Measurements from ENCODE around the gene SLC2A3.
A peak's percentile ranks its signal among the peaks of the same experiment; 100 is the strongest.
"Not testable (repeated sequence)": the region's sequence is repeated elsewhere in the genome, so short reads cannot be mapped to it uniquely, and the experiment has no call there.

Gene SLC2A3

GRCh38 chr12:7934091-7934888 is 1.7 kb downstream of the SLC2A3 start:
- peak overlapping the region; percentile 88 to 99 for H3K4me3 ChIP-seq (ENCODE audit: low read depth in 1 of 2, low read length in 1 of 2)

DNA sequence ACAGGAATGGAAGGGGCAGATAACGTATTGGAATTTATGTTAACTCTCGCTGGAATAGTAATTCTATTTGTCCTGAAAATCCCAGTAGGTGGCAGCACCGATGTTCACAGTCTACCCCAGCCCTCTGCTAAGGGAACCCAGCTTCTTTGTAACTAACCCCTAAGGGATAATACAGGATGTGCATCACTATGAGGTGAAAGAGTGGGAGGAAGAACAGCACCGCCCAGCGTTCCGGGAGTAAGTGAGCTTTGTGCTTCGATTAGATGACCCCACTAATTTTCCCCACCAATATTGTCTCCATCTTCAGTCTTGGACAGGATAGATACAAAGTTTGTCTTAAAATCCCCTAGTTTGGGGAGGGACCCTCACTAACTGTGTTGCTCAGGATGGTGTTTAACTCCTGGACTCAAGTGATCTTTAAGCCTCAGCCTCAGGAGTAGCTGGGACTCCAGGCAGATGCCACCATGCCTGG is 2.7 kb downstream of the SLC2A3 start:
- H3K9me3 ChIP-seq, result no peaks in the 10 kb centered on the region
- H3K27me3 ChIP-seq, result no peaks in the 10 kb centered on the region
- H3K36me3 ChIP-seq, result peaks cover 62% of the 10 kb centered on the region
- H3K4me1 ChIP-seq (ENCODE audit: control insufficient read depth in 1 of 2, insufficient read depth in 1 of 2, low read depth in 1 of 2, low read length in 1 of 2), result peaks cover 53 to 83% of the 10 kb centered on the region in 2 experiments
- peak overlapping the region; percentile 88 to 99 for H3K4me3 ChIP-seq (ENCODE audit: low read depth in 1 of 2, low read length in 1 of 2)
- peak overlapping the region; percentile 88 for H3K27ac ChIP-seq
- TF ChIP-seq CTCF (IDR thresholded peaks at IDR 0.05), result peak; percentile 69

More at GRCh38 chr12:7934091-7934888, 1.7 kb downstream of the SLC2A3 start:
- Histone ChIP-seq H3K36me3 (peaks cover 52% of the 10 kb centered on the region), H3K4me1 (ENCODE audit: control insufficient read depth in 1 of 2, insufficient read depth in 1 of 2, low read depth in 1 of 2, low read length in 1 of 2) (peaks cover 48 to 76% of the 10 kb centered on the region in 2 experiments), H3K27me3 (no peaks in the 10 kb centered on the region), H3K27ac (peak overlapping the region; percentile 88), H3K9me3 (no peaks in the 10 kb centered on the region)
- TF ChIP-seq CTCF (IDR thresholded peaks at IDR 0.05), result no peak

DNA sequence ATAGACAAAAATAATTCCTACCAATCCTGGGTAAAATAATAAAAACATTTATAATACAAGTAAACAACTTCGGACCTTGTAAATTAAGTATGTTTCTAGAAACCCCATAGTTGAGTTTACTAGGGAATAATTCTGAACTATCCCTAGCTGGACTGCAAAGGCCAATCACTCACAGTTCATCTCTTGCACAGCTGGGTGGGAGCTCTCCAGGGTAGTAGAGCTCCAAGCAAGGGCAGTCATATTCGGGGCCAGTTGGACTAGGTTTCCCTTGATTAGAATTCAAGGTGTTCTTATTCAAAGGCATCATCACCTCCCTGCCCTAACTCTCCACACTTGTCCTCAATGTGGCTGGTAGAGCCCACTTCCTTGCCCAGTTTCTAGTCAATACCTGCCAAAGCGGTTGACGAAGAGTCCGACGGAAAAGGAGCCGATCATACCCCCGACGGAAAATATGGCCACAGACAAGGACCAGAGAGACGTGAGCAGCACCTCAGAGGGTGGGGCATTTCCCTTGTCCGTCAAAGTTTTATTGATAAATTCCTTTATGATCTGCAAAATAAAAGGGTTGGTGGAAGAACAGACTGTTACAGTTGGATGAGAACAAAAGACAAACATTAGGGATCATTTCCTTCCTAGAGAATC is 3.3 kb downstream of the SLC2A3 start:
- H3K9me3 ChIP-seq, H3K27me3 ChIP-seq: not testable (repeated sequence)
- H3K4me1 ChIP-seq (ENCODE audit: control insufficient read depth in 1 of 2, insufficient read depth in 1 of 2, low read depth in 1 of 2, low read length in 1 of 2), result peaks cover 53 to 82% of the 10 kb centered on the region in 2 experiments
- H3K4me3 ChIP-seq (ENCODE audit: low read depth in 1 of 2, low read length in 1 of 2), result peak overlapping the region; percentile 88 to 99
- peak overlapping the region; percentile 88 for H3K27ac ChIP-seq
- H3K36me3 ChIP-seq, result peaks cover 68% of the 10 kb centered on the region

GRCh38 chr12:7929083-7929792 is 6.7 kb downstream of the SLC2A3 start:
- Histone ChIP-seq H3K4me1 (ENCODE audit: control insufficient read depth in 1 of 2, insufficient read depth in 1 of 2, low read depth in 1 of 2, low read length in 1 of 2) (peaks cover 44 to 77% of the 10 kb centered on the region in 2 experiments), H3K4me3 (ENCODE audit: low read depth in 1 of 2, low read length in 1 of 2) (no peak overlapping the region), H3K27ac (peak overlapping the region; percentile 33), H3K27me3 (no peaks in the 10 kb centered on the region), H3K9me3 (peaks cover 10% of the 10 kb centered on the region), H3K36me3 (peaks cover 96% of the 10 kb centered on the region)
- TF ChIP-seq CTCF (IDR thresholded peaks at IDR 0.05), result no peak

DNA sequence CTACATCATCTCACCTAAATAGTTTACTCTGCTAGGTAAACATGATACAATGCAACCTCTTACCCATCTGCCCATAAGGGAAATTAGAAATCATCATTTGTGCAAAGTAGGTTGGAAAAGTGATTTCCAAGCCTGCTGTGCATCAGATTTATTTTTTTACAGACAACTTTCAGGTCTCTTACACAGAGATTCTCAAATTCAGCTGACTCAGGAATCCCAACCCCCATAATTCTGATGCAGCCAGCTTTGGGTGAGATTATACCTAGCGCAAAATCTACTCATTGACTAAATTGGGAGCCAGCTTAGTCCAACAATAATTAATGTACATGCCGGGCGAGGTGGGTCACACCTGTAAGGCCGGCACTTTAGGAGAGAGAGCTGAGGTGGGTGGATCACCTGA is 8.5 kb downstream of the SLC2A3 start:
- TF ChIP-seq CTCF (IDR thresholded peaks at IDR 0.05), result no peak
- H3K36me3 ChIP-seq, result peaks cover 97% of the 10 kb centered on the region
- H3K27me3 ChIP-seq, result no peaks in the 10 kb centered on the region
- H3K27ac ChIP-seq, result peak overlapping the region; percentile 46
- peak overlapping the region in 1 of 2 experiments; percentile 3 for H3K4me3 ChIP-seq (ENCODE audit: low read depth in 1 of 2, low read length in 1 of 2)
- peaks cover 19% of the 10 kb centered on the region for H3K9me3 ChIP-seq
- H3K4me1 ChIP-seq (ENCODE audit: control insufficient read depth in 1 of 2, insufficient read depth in 1 of 2, low read depth in 1 of 2, low read length in 1 of 2), result peaks cover 32 to 61% of the 10 kb centered on the region in 2 experiments

GRCh38 chr12:7926068-7926666 is 9.8 kb downstream of the SLC2A3 start:
- peaks cover 19 to 48% of the 10 kb centered on the region in 2 experiments for H3K4me1 ChIP-seq (ENCODE audit: control insufficient read depth in 1 of 2, insufficient read depth in 1 of 2, low read depth in 1 of 2, low read length in 1 of 2)
- peaks cover 23% of the 10 kb centered on the region for H3K9me3 ChIP-seq
- H3K27ac ChIP-seq, result peak overlapping the region; percentile 25
- peaks cover 97% of the 10 kb centered on the region for H3K36me3 ChIP-seq
- H3K27me3 ChIP-seq; H3K4me3 ChIP-seq (ENCODE audit: low read depth in 1 of 2, low read length in 1 of 2): not testable (repeated sequence)
